Measurements from ENCODE around the gene LINS1. TPM values are rescaled to one million over a fixed set of nuclear protein-coding genes. Genes with fewer than 3 reads are reported as not detected.

The LINS1 gene
- total RNA-seq, 1 donor: 25.8 TPM

GRCh38 chr15:100521907-100522306 is 80.1 kb downstream of the LINS1 start:
- no peak for DNase-seq (ENCODE audit: low read depth)
- H3K4me3 ChIP-seq (ENCODE audit: low read depth, low read length): no peak overlapping the region
- TF ChIP-seq CTCF (IDR thresholded peaks at IDR 0.05; ENCODE audit: insufficient read depth, low read length): no peak

GRCh38 chr15:100520132-100520921 is 81.7 kb downstream of the LINS1 start:
- DNase-seq (ENCODE audit: low read depth): no peak
- TF ChIP-seq CTCF (IDR thresholded peaks at IDR 0.05; ENCODE audit: insufficient read depth, low read length): no peak

GRCh38 chr15:100517846-100518245 is 84.1 kb downstream of the LINS1 start:
- TF ChIP-seq CTCF (IDR thresholded peaks at IDR 0.05; ENCODE audit: insufficient read depth, low read length): no peak
- DNase-seq (ENCODE audit: low read depth): no peak
- H3K4me3 ChIP-seq (ENCODE audit: low read depth, low read length): no peak overlapping the region

More at GRCh38 chr15:100520132-100520921, 81.7 kb downstream of the LINS1 start:
- no peak overlapping the region for H3K4me3 ChIP-seq (ENCODE audit: low read depth, low read length)

Small RNA genes within 50 kb of the gene (small RNA-seq; reads per million reads assigned to genes)
- gene RF00019 (not detected), gene RNU6-181P (not detected), gene RNU6-322P (not detected)

Other genes starting within 250 kb of the LINS1 start
- gene CERS3, start 73.2 kb downstream of the LINS1 start, total RNA-seq (ENCODE audit: low replicate concordance): not detected in 2 replicates
- 11.9 and 13.8 TPM in 2 replicates for gene ASB7, start 405 bp upstream of the LINS1 start, total RNA-seq (ENCODE audit: low replicate concordance)